Testis (tissue), 3 donors: ENCODE data around the gene ATXN7L1. TPM values are rescaled to one million over a fixed set of nuclear protein-coding genes. Genes with fewer than 3 reads are reported as not detected.
"Not testable (repeated sequence)": the region's sequence is repeated elsewhere in the genome, so short reads cannot be mapped to it uniquely, and the experiment has no call there.

Experiments used
- DNase-seq: peaks from one replicate; pipeline ENCODE4 v3.0.0-alpha.2; 2019
- H3K27ac ChIP-seq, 2 donors: fragments of 200-600 bp; sonication (generic); one replicate each; pipeline ENCODE4 v1.5.1; 2019
- H3K27me3 ChIP-seq: fragments of 200-600 bp; sonication (generic); one replicate; pipeline ENCODE4 v1.5.1; 2019
- H3K36me3 ChIP-seq: fragments of 200-600 bp; sonication (generic); one replicate; pipeline ENCODE4 v1.5.1; 2017; ENCODE audit warnings: low read depth; ENCODE audit errors: missing control alignments
- H3K4me1 ChIP-seq: fragments of 200-600 bp; sonication (generic); one replicate; pipeline ENCODE4 v1.5.1; 2019
- H3K4me3 ChIP-seq, 2 donors: fragments of 200-600 bp; sonication (generic); one replicate each; pipeline ENCODE4 v1.5.1; 2017 to 2019
- H3K9me3 ChIP-seq: fragments of 200-600 bp; sonication (generic); one replicate; pipeline ENCODE4 v1.5.1; 2017
- POLR2A ChIP-seq: fragments of 450-650 bp; IDR thresholded peaks from one replicate; pipeline ENCODE4 v1.6.1; 2017; ENCODE audit warnings: antibody characterized with exemption, mild to moderate bottlenecking, moderate library complexity
- WGBS, 2 donors: methylation state at CpG; one replicate each; pipeline ENCODE4 v1.1.5; 2018; 5-methylcytosine and 5-hydroxymethylcytosine counted together
- intact Hi-C: fragments of 100-400 bp; cut with DNase I; formaldehyde crosslinking; loops from one replicate; pipeline ENCODE4 v1.15.1; 2023; ENCODE audit warnings: low total_unique reads
- polyA plus RNA-seq: library from polyadenylated mRNA; stranded (reverse); fragments of 350-450 nt; fragmentation: Illumina TruSeq; extraction: RNeasy Lipid Tissue Mini Kit (QIAGEN cat#74804); gene quantifications from one replicate; pipeline ENCODE4 v1.2.3, GENCODE V29; 2014; ENCODE audit warnings: low read depth, low replicate concordance; ENCODE audit not compliant: insufficient read depth
- total RNA-seq, 2 donors: library from RNA; depleted of rRNA; stranded (reverse); fragments of >200 nt; gene quantifications; one replicate each; pipeline ENCODE4 v1.2.3, GENCODE V29; 2016
- TF ChIP-seq, protein P1 (sequence below), 3 experiments: fragments of 450-650 bp in 2 of 3; fragments of 200-600 bp in 1 of 3; sonication (generic) in 1 of 3; IDR thresholded peaks; one replicate each; pipeline ENCODE4 v1.5.1; 2016 to 2019; ENCODE audit warnings: antibody characterized with exemption in 3 of 3, mild to moderate bottlenecking in 2 of 3, moderate library complexity in 1 of 3

The ATXN7L1 gene
- total and polyA plus RNA-seq, 3 donors from 2014 or later, result 35.7 to 61.7 (median 35.9) TPM

DNA sequence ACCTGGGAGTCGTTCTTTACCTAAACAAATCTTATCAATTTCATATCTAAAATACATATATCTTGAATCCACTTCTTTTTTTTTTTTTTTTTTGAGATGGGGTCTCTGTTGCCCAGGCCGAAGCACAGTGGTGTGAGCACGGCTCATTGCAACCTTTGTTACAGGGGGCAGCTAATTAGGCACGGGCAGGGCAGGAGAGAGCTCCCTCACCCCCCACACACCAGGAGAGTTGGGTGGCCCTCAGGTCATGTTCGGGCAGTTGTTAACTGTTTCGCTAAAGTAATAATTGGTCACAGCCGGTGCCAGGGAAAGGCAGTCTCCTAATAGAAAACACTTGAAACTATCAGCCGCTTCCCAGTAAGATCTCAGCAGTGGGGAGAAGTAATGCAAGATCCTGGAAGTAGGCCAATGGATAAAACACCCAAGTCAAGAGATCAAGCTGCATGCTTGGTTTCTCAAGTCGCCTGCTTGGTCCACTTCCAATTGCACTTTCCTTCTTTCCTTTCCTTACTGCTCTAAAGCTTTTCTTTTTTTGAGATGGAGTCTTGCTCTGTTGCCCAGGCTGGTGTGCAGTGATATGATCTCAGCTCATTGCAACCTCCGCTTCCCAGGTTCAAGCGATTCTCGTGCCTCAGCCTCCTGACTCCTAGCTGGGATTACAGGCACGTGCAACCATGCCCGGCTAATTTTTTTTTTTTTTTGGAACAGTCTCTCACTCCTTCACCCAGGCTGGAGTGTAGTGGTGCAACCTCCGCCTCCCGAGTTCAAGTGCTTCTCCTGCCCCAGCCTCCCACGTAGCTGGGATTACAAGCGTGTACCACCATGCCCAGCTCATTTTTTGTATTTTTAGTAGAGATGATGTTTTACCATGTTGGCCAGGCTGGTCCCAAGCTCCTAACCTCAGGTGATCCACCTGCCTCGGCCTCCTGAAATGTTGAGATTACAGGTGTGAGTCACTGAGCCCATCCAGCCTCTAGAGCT lies 273.8 kb downstream of the ATXN7L1 start:
- H3K27me3 ChIP-seq, result no peaks in the 10 kb centered on the region
- WGBS, 2 donors, result 80 to 82% methylated on average over 19 of the region's 19 CpGs
- no peaks in the 10 kb centered on the region for H3K9me3 ChIP-seq
- intact Hi-C loops, result no loop called here
- H3K27ac ChIP-seq, result no peak overlapping the region
- no peak for DNase-seq
- no peaks in the 10 kb centered on the region for H3K36me3 ChIP-seq
- no peaks in the 10 kb centered on the region for H3K4me1 ChIP-seq
- no peak for TF ChIP-seq POLR2A
- TF ChIP-seq, protein P1, sequence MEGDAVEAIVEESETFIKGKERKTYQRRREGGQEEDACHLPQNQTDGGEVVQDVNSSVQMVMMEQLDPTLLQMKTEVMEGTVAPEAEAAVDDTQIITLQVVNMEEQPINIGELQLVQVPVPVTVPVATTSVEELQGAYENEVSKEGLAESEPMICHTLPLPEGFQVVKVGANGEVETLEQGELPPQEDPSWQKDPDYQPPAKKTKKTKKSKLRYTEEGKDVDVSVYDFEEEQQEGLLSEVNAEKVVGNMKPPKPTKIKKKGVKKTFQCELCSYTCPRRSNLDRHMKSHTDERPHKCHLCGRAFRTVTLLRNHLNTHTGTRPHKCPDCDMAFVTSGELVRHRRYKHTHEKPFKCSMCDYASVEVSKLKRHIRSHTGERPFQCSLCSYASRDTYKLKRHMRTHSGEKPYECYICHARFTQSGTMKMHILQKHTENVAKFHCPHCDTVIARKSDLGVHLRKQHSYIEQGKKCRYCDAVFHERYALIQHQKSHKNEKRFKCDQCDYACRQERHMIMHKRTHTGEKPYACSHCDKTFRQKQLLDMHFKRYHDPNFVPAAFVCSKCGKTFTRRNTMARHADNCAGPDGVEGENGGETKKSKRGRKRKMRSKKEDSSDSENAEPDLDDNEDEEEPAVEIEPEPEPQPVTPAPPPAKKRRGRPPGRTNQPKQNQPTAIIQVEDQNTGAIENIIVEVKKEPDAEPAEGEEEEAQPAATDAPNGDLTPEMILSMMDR (IDR thresholded peaks at IDR 0.05), result no peak
- no peak overlapping the region for H3K4me3 ChIP-seq

DNA sequence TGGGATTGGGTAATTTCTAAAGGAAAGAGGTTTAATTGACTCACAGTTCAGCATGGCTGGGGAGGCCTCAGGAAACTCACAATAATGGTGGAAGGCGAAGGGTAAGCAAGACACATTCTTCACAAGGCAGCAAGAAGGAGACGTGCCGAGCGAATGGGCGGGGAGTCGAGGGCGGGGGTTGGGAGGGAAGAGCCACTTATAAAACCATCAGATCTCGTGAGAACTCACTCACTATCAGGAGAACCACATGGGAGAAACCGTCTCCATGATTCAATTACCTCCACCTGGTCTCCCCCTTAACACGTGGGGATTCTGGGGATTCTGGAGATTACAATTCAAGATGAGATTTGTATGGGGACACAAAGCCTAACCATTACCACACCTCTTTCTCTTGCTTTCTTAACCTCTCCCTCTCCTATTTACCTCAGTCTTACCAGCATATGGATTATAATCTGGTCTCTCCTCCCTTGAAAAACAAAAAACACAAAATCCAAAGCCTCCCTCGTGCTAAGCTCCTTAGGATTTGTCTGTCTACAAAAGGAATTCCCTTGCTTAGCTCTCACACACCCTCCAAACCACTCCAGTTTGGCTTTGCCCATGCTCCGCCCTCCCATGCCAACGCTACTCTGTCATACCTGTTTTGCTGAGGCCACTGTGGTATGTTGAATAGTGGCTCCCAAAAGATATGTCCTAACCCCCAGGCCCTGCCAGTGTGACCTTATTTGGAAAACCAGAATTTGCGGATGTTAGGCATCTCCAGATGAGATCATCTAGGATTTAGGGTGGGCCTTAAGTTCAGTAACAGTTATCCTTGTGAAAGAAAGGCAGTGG lies 275.5 kb downstream of the ATXN7L1 start:
- Histone ChIP-seq H3K27me3 (no peaks in the 10 kb centered on the region), H3K4me3 (no peak overlapping the region), H3K36me3 (no peaks in the 10 kb centered on the region), H3K4me1 (no peaks in the 10 kb centered on the region), H3K9me3 (no peaks in the 10 kb centered on the region), H3K27ac (no peak overlapping the region)
- intact Hi-C loops, result no loop called here
- DNase-seq, result no peak
- 73 to 81% methylated on average over 14 of the region's 14 CpGs for WGBS, 2 donors
- TF ChIP-seq, protein P1 (IDR thresholded peaks at IDR 0.05), result no peak
- TF ChIP-seq POLR2A, result no peak

DNA sequence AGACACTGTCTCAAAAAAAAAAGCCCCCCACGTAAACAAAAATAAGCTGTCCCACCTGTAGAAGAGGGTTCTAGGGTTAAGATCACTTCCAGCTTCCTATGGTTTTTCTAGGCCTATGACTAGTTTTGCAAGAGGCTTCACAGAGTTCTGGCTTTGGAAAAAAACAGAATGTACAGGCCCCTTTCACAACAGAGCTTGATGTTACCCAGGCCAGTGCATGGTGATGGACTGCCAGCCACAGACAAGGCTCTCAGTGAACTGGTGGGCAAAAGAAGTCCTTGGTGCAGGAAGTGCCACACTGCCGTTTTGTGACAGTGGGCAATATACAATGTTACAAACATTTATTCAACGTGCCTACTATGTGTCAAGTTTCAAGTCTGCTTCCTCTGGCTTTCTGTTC lies 276.8 kb downstream of the ATXN7L1 start:
- Histone ChIP-seq H3K27ac (no peak overlapping the region), H3K36me3 (no peaks in the 10 kb centered on the region), H3K27me3 (no peaks in the 10 kb centered on the region), H3K4me3 (no peak overlapping the region), H3K9me3 (no peaks in the 10 kb centered on the region), H3K4me1 (no peaks in the 10 kb centered on the region)
- TF ChIP-seq POLR2A, result no peak
- TF ChIP-seq, protein P1 (IDR thresholded peaks at IDR 0.05), result no peak
- DNase-seq, result no peak
- 73 to 80% methylated on average over 2 to 3 of the region's 3 CpGs for WGBS, 2 donors
- intact Hi-C loops, result no loop called here

DNA sequence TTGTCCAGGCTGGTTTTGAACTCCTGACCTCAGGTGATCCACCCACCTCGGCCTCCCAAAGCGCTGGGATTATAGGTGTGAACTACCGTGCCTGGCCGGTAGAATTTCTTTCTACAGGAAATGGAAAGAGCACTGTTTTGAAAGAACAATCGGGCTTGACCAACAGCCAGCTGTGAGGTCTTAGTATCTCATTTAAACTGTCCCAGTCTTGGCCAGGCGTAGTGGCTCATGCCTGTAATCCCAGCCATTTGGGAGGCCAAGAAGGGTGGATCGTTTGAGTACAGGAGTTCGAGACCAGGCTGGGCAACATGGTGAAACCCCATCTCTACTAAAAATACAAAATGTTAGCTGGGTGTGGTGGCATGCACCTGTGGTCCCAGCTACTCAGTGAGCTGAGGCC lies 277.3 kb downstream of the ATXN7L1 start:
- H3K4me1 ChIP-seq, H3K27ac ChIP-seq: not testable (repeated sequence)
- WGBS, 2 donors, result 92 to 95% methylated on average over 8 of the region's 8 CpGs

DNA sequence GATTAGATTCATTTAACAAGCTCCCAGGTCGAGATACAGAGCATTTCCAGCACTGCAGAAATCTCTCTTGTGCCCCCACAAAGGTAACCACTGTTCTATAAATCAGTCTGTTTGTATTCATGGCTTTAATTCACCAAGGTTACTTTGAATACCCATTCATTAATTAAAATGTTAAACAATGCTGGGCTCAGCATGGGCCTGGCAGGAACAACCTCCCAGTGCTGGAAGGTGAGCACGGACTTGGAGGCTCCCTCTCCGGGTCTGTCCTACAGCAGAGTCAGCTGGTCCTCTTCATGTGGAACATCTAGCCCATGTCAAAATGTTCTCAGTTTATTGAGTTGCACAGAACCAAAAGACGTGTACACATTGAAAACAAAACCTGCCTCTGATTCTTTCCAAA lies 279.5 kb downstream of the ATXN7L1 start:
- Histone ChIP-seq H3K4me1 (no peaks in the 10 kb centered on the region), H3K27me3 (no peaks in the 10 kb centered on the region), H3K27ac (no peak overlapping the region), H3K4me3 (no peak overlapping the region), H3K9me3 (no peaks in the 10 kb centered on the region), H3K36me3 (no peaks in the 10 kb centered on the region)
- 77 to 81% methylated on average over 4 of the region's 4 CpGs for WGBS, 2 donors
- TF ChIP-seq POLR2A, result no peak
- TF ChIP-seq, protein P1 (IDR thresholded peaks at IDR 0.05), result no peak
- no peak for DNase-seq
- intact Hi-C loops, result no loop called here

More for the DNA sequence above, 277.3 kb downstream of the ATXN7L1 start:
- intact Hi-C loops, H3K36me3 ChIP-seq, H3K9me3 ChIP-seq, H3K27me3 ChIP-seq, DNase-seq, H3K4me3 ChIP-seq: not testable (repeated sequence)
